G401.6 (cell line): ENCODE results near the gene SPPL2B.
"Not testable (repeated sequence)": the region's sequence is repeated elsewhere in the genome, so short reads cannot be mapped to it uniquely, and the experiment has no call there.

Experiments
- FAIRE-seq: peaks from 2 replicates; lab custom pipeline; 2012; peaks lifted over from hg19 to GRCh38; lab: Jason Lieb, UNC

SPPL2B gene

GRCh38 chr19:2328401-2329148, at the start of gene SPPL2B, which contains the start of gene LSM7:
Gene SPPL2B (plus strand): TSS chr19:2328684. CDS start chr19:2328710, 26 bp downstream.
Gene LSM7 (minus strand): TSS chr19:2328586. CDS start chr19:2328566, 20 bp downstream.
- FAIRE-seq = no peak

- FAIRE-seq = no peak
Observed at GRCh38 chr19:2280633-2281264, 47.7 kb upstream of the SPPL2B start.

- FAIRE-seq = not testable (repeated sequence)
Observed at GRCh38 chr19:2281265-2282061, 47.0 kb upstream of the SPPL2B start.

- no peak for FAIRE-seq
Observed at GRCh38 chr19:2282062-2282861, 46.2 kb upstream of the SPPL2B start, which contains the start of gene PEAK3. Gene PEAK3 (minus strand): TSS chr19:2282175. CDS start chr19:2280931, 1,244 bp downstream.

- FAIRE-seq = no peak
Observed at GRCh38 chr19:2282862-2283237, 45.6 kb upstream of the SPPL2B start.

GRCh38 chr19:2283835-2284507, 44.5 kb upstream of the SPPL2B start:
- no peak for FAIRE-seq

GRCh38 chr19:2286402-2287140, 41.9 kb upstream of the SPPL2B start:
- FAIRE-seq = no peak

- no peak for FAIRE-seq
Observed at GRCh38 chr19:2287585-2288337, 40.7 kb upstream of the SPPL2B start.

- no peak for FAIRE-seq
Observed at GRCh38 chr19:2288338-2288817, 40.1 kb upstream of the SPPL2B start.

GRCh38 chr19:2288818-2289713, 39.4 kb upstream of the SPPL2B start:
- FAIRE-seq = no peak

- FAIRE-seq = no peak
Observed at GRCh38 chr19:2289714-2290435, 38.6 kb upstream of the SPPL2B start.

GRCh38 chr19:2290441-2291184, 37.9 kb upstream of the SPPL2B start:
- FAIRE-seq = no peak

GRCh38 chr19:2291185-2291751, 37.2 kb upstream of the SPPL2B start:
- no peak for FAIRE-seq

- no peak for FAIRE-seq
Observed at GRCh38 chr19:2294687-2295335, 33.7 kb upstream of the SPPL2B start.

- no peak for FAIRE-seq
Observed at GRCh38 chr19:2296141-2296540, 32.3 kb upstream of the SPPL2B start.

GRCh38 chr19:2300533-2300932, 28.0 kb upstream of the SPPL2B start:
- no peak for FAIRE-seq
